ENCODE data around the gene GRIN1.
A peak's percentile ranks its signal among the peaks of the same experiment; 100 is the strongest.

GRIN1 gene

DNA sequence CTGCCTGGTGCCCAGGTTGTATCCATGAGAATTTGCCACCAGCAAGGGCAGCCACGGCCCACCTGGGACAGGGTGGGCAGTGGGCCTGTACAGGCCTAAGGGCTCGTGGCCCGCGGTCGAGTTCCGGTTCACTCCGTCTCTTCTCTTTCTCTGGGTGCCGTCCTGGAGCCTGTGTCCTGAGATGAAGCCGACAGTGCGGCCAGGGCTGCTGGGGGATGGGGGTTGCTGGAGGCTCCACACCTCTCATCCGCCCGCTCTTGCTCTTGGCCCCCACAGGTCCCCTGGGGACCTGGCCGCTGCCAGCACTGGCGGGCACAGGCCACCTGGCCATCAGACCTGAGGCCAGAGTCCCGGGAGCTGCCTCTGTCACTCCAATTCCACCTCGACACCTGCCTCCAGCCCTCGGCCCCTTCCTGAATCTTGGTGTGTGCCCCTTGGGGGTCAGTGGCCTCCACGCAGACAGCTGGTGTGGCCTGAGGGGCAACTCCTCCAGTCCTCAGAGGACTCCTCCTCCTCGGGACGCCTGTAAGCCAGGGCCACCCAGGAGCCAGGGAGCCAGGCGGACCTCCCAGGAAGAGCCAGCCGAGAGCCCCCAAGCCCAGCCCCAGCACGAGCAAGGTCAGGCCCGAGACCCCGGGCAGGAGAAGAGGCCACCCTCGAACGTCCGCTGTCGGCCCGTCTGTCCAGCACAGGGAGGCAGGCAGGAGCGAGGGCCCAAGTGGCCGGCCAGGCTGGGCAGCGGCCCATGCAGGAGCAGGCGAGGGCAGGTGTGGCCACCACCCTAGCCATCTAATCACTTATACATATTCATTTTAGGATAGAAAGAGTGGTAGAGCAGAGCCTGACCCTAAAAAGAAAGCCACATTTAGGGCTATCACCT, 25.7 kb downstream of the GRIN1 start:
- no peak for DNase-seq (ENCODE audit: low read depth)

DNA sequence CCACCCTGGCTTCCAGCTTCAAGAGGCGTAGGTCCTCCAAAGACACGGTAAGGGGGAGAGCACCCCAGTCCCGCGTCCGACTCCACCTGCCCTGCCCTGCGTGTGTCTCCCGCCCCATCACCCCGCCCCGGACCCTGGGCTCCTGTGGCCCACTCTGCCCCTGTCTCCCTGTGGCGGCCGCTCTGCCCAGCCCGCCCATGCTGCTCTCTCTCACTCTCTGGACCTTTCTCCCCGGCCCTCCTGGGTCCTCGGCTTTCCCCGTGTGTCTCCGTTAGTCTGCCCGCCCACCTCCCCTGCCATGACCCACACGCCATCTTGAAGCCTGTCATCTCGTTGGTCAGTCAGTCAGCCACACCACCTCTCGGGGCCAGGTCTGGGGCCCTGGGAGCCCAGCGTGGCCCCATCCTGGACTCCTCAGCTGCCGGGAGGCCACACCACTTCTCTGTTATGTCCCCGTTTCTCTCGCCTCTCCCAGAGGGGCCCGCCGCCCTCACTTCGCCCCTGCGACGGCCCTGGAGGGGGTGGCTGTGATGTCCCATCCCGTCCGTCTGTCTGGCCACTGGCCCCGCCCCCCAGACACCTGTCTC, 26.4 kb downstream of the GRIN1 start:
- DNase-seq (ENCODE audit: low read depth), result no peak

DNA sequence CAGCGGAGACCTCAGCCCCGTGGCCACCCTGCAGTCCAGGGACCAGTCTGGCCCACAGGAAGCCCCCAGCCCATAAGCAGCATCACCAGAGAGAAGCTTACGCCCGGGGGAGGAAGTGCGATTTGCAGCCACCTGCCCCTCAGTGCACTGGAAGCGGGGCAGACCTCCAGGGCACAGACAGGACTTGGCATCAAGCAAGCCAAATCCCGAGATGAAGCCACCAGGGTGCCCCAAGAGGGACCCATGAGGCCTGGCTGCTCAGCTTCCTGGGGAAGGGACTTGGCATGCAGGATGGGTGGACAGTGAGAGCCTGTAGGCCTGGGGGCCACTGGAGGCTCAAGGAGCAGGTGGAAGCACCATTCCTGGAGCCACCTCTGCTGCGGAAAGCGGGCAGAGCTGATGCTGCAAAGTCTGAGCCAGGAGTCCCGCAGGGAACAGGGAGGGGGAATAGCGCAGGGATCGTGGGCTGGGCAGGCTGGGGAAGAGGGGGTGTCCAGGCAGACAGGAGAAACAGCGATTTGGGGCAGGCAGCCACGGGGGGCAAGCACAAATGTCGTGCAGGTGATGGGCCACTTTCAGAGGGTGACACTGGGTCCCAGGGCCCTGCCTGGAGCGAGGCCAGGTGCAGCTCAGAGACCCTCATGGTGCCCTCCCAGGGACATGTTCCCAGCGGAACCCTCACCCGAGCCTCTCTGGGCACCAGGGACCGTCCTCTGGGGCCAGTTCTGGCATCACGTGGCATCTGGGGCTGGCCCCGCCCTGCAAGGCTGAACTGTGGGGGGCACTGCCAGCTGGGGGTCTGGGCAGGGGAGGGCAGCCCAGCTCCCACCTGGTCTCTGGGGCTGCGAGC, 27.7 kb downstream of the GRIN1 start:
- no peak for DNase-seq (ENCODE audit: low read depth)

DNA sequence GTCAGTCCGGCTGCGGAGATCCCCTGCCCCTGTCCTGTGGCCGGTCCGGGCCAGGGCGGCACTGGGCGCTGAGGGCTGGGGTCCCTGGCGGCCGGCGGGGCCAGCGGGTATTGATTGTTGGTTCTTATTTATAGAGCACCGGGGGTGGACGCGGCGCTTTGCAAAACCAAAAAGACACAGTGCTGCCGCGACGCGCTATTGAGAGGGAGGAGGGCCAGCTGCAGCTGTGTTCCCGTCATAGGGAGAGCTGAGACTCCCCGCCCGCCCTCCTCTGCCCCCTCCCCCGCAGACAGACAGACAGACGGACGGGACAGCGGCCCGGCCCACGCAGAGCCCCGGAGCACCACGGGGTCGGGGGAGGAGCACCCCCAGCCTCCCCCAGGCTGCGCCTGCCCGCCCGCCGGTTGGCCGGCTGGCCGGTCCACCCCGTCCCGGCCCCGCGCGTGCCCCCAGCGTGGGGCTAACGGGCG, 28.4 kb downstream of the GRIN1 start:
- no peak for DNase-seq (ENCODE audit: low read depth)

DNA sequence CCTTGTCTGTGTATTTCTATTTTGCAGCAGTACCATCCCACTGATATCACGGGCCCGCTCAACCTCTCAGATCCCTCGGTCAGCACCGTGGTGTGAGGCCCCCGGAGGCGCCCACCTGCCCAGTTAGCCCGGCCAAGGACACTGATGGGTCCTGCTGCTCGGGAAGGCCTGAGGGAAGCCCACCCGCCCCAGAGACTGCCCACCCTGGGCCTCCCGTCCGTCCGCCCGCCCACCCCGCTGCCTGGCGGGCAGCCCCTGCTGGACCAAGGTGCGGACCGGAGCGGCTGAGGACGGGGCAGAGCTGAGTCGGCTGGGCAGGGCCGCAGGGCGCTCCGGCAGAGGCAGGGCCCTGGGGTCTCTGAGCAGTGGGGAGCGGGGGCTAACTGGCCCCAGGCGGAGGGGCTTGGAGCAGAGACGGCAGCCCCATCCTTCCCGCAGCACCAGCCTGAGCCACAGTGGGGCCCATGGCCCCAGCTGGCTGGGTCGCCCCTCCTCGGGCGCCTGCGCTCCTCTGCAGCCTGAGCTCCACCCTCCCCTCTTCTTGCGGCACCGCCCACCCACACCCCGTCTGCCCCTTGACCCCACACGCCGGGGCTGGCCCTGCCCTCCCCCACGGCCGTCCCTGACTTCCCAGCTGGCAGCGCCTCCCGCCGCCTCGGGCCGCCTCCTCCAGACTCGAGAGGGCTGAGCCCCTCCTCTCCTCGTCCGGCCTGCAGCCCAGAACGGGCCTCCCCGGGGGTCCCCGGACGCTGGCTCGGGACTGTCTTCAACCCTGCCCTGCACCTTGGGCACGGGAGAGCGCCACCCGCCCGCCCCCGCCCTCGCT, 29.0 kb downstream of the GRIN1 start:
- DNase-seq (ENCODE audit: low read depth), result no peak

DNA sequence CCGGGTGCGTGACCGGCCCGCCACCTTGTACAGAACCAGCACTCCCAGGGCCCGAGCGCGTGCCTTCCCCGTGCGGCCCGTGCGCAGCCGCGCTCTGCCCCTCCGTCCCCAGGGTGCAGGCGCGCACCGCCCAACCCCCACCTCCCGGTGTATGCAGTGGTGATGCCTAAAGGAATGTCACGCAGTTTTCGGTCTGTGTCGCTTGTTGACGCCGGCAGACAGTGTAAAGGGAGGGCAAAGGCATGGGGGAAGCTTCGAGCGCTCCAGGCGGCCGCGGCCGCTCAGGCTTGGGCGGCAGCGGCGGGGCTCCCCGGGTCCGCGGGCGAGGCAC, 29.6 kb downstream of the GRIN1 start:
- no peak for DNase-seq (ENCODE audit: low read depth)

DNA sequence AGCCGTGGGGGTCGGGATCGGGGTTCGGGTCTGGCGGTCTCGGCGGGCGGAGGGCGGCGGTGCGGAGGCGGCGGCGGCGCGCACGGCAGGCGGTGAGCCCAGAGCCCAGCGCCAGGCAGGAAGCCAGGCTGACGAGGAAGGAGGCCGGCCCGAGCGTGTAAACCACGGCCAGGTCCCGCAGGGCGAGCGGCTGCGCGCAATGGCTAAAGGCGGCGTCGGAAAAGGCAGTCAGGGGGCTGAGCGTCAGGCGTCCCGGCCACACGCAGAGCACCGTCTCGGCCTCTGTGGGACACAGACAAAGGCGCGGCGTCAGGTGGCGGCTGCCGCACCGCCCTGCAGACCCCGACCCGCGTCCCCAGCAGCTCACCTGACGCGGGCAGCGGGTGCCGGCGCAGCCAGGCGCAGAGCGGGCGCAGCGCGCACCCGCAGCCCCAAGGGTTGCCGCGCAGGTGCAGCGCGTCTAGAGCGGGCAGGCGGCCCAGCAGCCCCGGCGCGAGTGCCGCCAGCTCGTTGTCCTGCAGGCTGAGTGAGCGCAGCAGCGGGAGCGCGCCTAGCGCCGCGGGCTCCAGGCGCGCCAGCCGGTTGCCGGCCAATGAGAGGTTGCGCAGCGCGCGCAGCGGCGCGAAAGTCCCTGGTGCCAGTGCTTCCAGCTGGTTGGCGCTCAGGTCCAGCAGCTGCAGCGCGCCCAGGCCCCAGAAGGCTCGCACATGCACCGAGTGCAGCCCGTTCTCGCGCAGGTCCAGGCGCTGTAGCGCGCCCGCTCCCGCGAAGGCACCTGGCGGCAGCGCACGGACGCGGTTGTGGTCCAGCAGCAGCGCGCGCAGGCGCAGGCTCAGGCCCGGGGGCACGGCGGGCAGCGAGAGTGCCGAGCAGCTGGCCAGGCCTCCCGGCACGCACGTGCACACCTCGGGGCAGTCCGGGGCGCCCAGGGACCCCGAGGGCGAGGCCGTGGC, 30.2 kb downstream of the GRIN1 start:
- peak; percentile 46 for DNase-seq (ENCODE audit: low read depth)

DNA sequence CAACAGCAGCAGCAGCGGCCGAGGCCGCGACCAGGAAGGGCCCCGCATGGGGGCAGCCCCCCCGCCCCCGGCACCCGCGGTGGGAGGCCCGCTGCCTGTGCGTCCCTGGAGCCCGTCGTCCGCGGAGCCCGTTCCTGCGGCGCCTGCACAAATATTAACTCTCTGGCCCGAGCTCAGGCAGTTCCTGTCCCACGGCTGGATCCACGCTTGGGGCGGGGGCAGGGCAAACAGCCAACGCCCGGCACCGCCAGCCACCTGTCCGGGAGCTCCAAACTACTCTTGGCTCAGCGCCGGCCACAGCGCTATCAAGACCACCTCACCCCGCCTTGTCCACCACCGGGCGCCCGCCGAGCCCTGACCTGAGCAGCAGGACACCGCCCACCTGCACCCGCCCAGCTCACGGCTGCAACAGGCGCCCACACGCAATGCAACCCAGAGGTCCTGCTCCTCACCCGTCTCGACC, 31.0 kb downstream of the GRIN1 start, which contains the start of gene LRRC26:
Gene LRRC26, minus strand, starts transcription at position 156 of the 463 bp plus-strand sequence. Its CDS starts 108 bp downstream, at position 48.
- no peak for DNase-seq (ENCODE audit: low read depth)

DNA sequence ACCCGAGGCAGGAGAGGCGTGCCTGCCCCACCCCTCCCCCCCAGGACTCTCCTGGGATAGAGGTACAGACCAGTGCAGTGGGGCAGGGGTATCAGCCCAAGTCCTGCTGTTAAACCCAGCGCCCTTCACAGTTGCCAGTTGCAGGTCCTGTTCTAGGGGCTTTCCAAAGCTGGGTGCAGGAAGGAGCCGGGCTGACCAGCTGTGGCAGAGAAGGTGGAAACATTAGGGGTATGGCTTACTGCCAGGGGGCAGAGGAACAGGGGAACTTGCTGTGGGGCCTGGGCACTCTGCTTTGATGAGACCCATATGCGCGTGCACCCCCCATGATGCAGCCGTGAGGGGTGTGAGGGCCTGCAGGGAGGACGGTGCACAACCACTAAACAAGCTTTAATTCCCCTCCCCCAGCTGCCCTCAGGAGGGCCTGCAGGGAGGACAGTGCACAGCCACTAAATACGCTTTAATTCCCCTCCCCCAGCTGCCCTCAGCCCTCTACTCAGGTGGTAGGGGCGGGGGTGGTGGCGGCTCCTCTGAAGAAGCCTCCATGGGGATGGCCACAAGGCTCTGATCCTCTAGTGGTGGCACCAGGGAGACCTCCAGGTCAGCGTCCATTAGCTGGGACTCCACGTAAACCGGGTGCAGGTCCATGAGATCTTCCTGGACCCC, 31.7 kb downstream of the GRIN1 start:
- DNase-seq (ENCODE audit: low read depth), result no peak

DNA sequence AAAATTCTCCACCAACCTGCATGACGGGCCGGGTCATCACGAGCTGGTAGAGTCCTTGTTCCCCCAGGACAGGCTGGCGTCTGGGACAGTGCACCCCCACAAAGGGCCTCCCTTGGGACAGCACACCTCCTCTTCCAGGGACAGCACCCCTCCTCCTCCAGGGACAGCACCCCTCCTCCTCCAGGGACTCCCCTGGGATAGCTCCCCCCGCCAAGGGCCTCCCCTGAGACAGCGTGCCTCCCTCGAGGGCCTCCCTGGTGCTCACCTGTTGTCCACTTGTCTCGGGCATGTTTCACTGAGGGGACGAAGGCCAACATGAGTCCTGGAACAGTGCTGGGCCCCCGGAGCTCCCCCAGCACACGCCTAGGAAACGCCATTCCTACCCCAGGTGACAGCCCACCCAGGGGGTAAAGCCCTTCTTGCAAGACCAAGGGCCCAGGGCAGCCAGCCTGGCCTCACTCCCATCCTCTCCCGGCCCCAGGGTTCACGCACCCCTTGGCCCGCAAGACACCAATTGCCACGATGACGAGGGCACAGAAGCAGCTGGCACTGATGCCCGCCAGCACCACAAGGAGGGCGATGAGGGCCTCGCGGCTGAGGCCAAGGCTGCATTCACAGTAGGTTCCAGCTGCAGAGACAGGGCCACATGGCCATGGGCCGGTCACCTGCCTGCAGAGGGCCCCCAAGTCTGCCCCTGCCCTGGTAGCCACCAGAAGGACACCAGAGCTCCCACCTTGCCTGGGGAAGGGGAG, 32.4 kb downstream of the GRIN1 start:
- DNase-seq (ENCODE audit: low read depth), result no peak

DNA sequence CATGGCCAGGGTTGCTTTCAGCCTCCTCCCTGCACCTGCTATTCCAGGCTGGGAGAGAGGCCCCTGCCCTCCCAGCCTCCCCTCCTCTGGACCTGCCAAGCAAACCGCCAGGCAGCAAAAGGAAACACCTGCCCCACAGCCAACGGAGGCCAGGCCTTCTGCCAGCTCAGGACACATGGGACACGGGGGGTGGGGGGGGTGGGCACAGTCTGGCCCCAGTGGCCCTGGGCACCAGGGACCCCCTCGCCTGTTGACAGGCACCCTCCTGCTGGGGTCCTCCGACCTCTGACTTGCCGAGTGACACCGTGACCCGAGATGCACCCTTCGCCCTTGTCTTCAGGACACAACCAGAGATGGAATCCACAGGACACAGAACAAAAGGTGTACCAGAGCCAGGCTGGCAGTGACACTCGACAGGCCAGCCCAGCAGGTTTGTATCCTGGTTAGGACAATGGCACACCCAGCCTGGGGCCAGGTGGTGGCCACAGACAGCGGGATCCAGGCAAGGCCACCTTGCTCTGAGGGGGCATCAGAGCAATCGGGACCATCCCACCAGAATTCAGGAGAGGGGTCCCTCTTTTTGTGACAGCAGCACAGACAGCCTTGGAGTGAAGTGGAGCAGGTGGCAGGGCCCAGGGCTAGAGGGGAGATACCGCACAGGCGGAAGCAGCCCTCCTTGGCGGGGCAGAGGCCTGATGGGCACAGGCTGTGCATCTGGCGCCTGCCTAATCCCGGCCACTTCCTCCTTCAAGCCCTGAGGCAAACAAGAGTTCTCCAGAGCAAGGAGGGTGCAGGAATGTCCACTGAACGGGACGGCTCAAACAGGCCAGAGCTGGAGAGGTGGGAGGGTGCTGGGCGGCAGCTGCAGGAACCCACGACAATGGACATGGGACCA, 34.2 kb downstream of the GRIN1 start:
- DNase-seq (ENCODE audit: low read depth), result no peak

DNA sequence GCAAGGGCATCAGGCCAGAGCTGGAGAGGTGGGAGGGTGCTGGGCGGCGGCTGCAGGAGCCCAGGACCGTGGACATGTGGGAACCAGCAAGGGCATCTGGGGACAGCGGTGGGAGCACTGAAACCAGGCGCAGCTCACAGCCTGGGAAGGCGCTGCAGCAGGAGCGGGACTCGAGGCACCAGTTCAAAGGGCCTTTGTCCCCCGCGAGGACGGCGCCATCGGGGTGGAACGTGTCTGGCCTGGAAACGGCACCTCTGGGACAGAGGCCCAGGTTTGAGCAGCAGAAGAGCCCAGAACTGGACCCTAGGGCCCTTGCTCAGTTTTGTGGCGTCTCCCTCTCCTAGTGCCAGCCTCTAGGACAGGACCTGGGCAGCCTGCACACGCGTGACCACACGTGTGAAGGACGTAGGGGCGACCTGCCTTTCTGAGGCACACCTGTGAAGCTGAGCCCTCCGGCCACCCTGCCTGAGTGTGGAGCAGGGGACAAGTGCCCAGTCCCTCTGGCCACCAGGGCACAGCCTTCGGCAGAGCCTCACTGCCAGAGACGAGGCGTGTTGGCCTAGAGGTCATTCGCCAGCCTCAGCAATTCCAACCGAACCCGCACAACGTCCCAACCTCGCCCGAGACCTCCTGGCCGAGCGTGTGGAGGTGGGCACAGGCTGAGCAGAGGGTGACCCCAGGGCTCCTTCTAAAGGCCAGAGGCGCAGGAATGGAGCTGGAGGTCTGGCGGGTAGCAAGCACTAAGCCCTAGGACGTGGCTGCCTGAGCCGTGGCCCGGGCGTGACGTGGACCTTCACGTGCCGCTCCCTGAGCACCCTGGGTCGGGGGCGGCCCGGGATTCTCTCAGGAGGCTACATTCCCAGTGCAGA, 35.1 kb downstream of the GRIN1 start:
- no peak for DNase-seq (ENCODE audit: low read depth)

DNA sequence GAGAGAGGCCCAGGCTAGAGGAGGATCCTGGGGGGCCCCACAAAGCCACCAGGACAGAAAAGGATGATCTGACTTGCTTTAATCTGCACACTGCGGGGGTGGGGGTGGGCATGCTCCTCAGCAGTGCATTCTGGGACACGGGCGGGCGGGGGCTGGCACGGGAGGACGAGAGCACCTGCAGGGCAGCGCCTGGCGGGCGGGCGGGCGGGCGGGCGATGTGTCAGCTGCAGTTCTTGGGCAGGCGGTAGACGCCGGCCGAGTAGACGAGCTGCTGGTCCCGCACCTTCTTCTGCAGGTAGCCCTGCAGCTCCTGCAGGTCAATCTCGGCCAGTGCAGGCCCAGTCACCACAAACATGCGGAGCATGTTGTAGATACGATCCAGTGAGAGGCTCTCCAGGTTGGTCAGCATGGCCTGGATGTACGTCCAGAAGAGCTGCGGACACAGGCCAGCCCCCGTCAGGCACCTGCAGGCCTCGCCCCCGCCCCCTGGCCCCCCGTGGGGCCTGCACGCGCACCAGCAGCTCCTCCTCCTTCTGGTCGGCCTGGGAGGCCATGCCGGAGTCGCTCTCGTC, 35.9 kb downstream of the GRIN1 start:
- no peak for DNase-seq (ENCODE audit: low read depth)

DNA sequence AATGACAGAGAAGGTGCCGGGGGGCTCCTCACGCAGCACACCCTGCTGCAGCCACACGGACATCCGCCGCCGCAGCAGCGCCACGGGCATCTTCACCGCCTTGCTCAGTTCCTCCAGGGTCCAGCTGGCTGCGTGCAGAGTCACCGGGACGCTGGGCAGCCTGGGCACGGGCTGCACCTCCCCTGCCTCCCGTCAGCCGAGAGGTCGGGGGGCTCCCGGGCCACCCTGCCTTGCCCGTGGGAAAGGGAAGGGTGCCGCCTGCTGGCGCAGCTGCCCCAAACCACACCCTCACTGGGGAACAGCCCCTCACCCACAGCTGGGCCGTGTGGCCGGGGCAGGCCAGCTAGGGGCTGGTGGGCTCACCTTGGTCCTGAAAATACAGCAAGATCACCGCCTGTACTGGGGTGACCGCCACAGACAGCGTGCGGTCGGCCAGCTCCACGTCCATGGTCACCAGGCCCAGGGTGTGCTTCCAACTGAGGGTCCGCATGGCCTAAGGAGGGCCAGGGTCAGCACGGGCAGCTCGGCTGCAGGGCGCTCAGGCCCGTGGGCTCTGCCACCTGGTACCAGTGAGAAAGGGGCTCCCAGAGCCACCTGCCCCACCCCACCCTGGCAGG, 36.5 kb downstream of the GRIN1 start:
- no peak for DNase-seq (ENCODE audit: low read depth)

DNA sequence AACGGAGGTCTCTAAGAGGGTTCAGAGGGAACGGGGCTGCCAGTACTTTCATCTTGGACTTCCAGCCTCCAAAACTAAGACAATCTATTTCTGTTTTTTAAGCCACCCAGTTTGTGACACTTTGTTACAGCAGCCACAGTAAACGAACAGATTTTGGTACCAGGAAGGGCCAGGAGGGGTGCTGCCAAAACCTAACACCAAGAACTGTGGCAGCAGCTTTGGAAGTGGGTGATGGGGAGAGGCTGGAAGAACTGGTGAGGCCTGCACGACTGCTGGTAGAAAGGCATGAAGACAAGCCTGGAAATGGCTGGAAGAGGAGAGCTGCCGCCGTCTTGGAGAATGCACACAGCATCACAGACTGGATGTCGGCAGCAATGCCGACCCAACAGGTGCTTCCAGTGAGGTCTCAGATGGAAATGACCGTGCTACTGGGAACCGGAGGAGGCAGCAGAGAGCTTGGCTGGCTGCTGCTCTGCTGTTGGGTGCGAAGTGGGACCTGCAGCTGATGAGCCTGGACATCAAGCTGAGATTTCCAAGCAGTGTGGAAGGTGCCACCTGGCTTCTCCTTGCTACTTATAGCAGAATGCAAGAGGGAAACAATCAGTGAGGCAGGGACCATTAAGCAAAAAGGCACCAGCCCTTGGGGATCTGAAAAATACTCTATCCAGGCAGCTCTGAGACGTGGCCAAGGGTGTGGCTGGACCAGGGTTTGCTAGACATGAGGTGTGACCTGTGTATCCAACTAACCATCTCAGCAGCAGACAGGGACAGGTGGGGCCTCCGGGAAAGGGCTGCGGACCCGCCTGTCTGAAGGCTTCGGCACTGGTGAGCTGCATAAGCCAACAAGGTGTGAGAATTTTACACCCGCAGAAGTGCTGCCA, 37.6 kb downstream of the GRIN1 start:
- DNase-seq (ENCODE audit: low read depth), result peak; percentile 56
